Caco-2 (cell line): Measurements from ENCODE around the gene EDDM3A. TPM values are rescaled to one million over a fixed set of nuclear protein-coding genes. Genes with fewer than 3 reads are reported as not detected.

Experiments used
- BruUV-seq: library from RNA; stranded (reverse); fragments of 400-500 nt; replicated peaks from 2 replicates; lab custom pipeline; 2021; lab: Mats Ljungman, UMichigan
- CTCF ChIA-PET: fragments of 300-600 bp; sonication (Branson Sonifier 250); formaldehyde crosslinking; loops from one replicate; lab custom pipeline; 2022; ENCODE audit warnings: antibody characterized with exemption; lab: Charles Lee
- POLR2A ChIA-PET: fragments of 300-600 bp; sonication (Branson Sonifier 250); formaldehyde crosslinking; loops from one replicate; lab custom pipeline; 2022; ENCODE audit warnings: antibody characterized with exemption; lab: Charles Lee
- DNase-seq, 2 experiments: peaks; one replicate each; pipeline versions ENCODE4 v3.0.0 to v3.0.0-alpha.2; 2020 to 2022
- H3K27me3 ChIP-seq: replicated peaks from 2 replicates; pipeline ENCODE4 v1.6.0; 2011; ENCODE audit warnings: low read length; ENCODE audit not compliant: control insufficient read depth, insufficient read depth
- H3K36me3 ChIP-seq: 2 replicates; pipeline ENCODE4 v1.5.1; 2011; ENCODE audit warnings: low read length; ENCODE audit not compliant: control insufficient read depth, insufficient read depth
- H3K4me1 ChIP-seq: fragments of 250-450 bp; sonication (Bioruptor Pico); 2 replicates; pipeline ENCODE4 v1.5.1; 2020; ENCODE audit warnings: mild to moderate bottlenecking
- H3K4me3 ChIP-seq: 2 replicates; pipeline ENCODE4 v1.5.1; 2011; ENCODE audit warnings: low read depth, mild to moderate bottlenecking, control low read depth, low read length
- H3K9me3 ChIP-seq: fragments of 250-450 bp; sonication (Bioruptor Pico); 2 replicates; pipeline ENCODE4 v1.5.1; 2020; ENCODE audit warnings: mild to moderate bottlenecking, moderate library complexity
- H3K27ac Mint-ChIP-seq: one replicate; pipeline ENCODE4 v1.8.0; 2022; ENCODE audit warnings: mixed read lengths; ENCODE audit not compliant: unreplicated experiment
- H3K27me3 Mint-ChIP-seq: one replicate; pipeline ENCODE4 v1.8.0; 2022; ENCODE audit warnings: mixed read lengths; ENCODE audit not compliant: insufficient read depth, unreplicated experiment
- H3K36me3 Mint-ChIP-seq: one replicate; pipeline ENCODE4 v1.8.0; 2022; ENCODE audit warnings: mild to moderate bottlenecking, mixed read lengths; ENCODE audit not compliant: insufficient read depth, unreplicated experiment
- H3K4me1 Mint-ChIP-seq: one replicate; pipeline ENCODE4 v1.8.0; 2022; ENCODE audit warnings: low read depth, mixed read lengths; ENCODE audit not compliant: unreplicated experiment
- H3K4me3 Mint-ChIP-seq: one replicate; pipeline ENCODE4 v1.8.0; 2022; ENCODE audit warnings: mild to moderate bottlenecking, moderate library complexity, mixed read lengths; ENCODE audit not compliant: unreplicated experiment
- H3K9me3 Mint-ChIP-seq: one replicate; pipeline ENCODE4 v1.8.0; 2022; ENCODE audit warnings: mixed read lengths; ENCODE audit not compliant: unreplicated experiment
- CTCF ChIP-seq, 2 experiments: fragments of 200-600 bp in 1 of 2; IDR thresholded peaks; 1 replicate in 1 of 2; 2 replicates in 1 of 2; pipeline versions ENCODE4 v1.5.1 to v1.8.0; 2011 to 2022; ENCODE audit warnings: antibody characterized with exemption in 1 of 2, control low read depth in 1 of 2, inconsistent platforms in 1 of 2, low read depth in 1 of 2, low read length in 1 of 2, mild to moderate bottlenecking in 1 of 2, moderate library complexity in 1 of 2; ENCODE audit not compliant: insufficient read depth in 1 of 2, severe bottlenecking in 1 of 2, unreplicated experiment in 1 of 2
- intact Hi-C: fragments of 100-400 bp; cut with micrococcal nuclease; formaldehyde crosslinking; loops from one replicate; pipeline ENCODE4 v1.10.0; 2022; ENCODE audit not compliant: unreplicated experiment
- total RNA-seq: library from RNA; stranded (reverse); gene quantifications from 2 replicates; pipeline ENCODE4 v1.2.3, GENCODE V29; 2022

Gene EDDM3A
- total RNA-seq, 1 experiment from 2014 or later: not detected

GRCh38 chr14:20760950-20761349 is 15.3 kb downstream of the EDDM3A start:
- Histone ChIP-seq H3K27me3 (no peaks in the 10 kb centered on the region), H3K4me1 (no peaks in the 10 kb centered on the region), H3K36me3 (no peaks in the 10 kb centered on the region), H3K4me3 (no peak overlapping the region), H3K9me3 (no peaks in the 10 kb centered on the region)
- Mint-ChIP-seq H3K36me3 (no peaks in the 10 kb centered on the region), H3K9me3 (no peaks in the 10 kb centered on the region), H3K27ac (no peak overlapping the region), H3K27me3 (no peaks in the 10 kb centered on the region), H3K4me1 (no peaks in the 10 kb centered on the region), H3K4me3 (no peak overlapping the region)
- no TSS peak for BruUV-seq
- ChIA-PET CTCF (no interaction called here), POLR2A (no interaction called here)
- no peak for TF ChIP-seq CTCF (IDR thresholded peaks at IDR 0.05; ENCODE audit: insufficient read depth in 1 of 2, low read depth in 1 of 2, low read length in 1 of 2, severe bottlenecking in 1 of 2, unreplicated experiment in 1 of 2)
- DNase-seq: no peak
- intact Hi-C loops: no loop called here

GRCh38 chr14:20768593-20768892 is 22.9 kb downstream of the EDDM3A start:
- Histone ChIP-seq H3K9me3 (0 out of 2 replicates have a peak, but pooled peaks cover 7% of the 10 kb centered on the region), H3K36me3 (no peaks in the 10 kb centered on the region), H3K4me1 (peaks cover 6% of the 10 kb centered on the region; the same call in 1 of the 2 replicates), H3K4me3 (no peak overlapping the region), H3K27me3 (no peaks in the 10 kb centered on the region)
- no peak for TF ChIP-seq CTCF (IDR thresholded peaks at IDR 0.05; ENCODE audit: insufficient read depth in 1 of 2, low read depth in 1 of 2, low read length in 1 of 2, severe bottlenecking in 1 of 2, unreplicated experiment in 1 of 2)
- ChIA-PET POLR2A (no interaction called here), CTCF (interaction anchor here (0.7 kb wide), 1 partner anchor 13 kb away, joined by 3 read pairs; no protein-coding TSS in a partner anchor)
- Mint-ChIP-seq H3K36me3 (no peaks in the 10 kb centered on the region), H3K4me3 (no peak overlapping the region), H3K27ac (no peak overlapping the region), H3K9me3 (no peaks in the 10 kb centered on the region), H3K27me3 (no peaks in the 10 kb centered on the region), H3K4me1 (no peaks in the 10 kb centered on the region)
- no TSS peak for BruUV-seq
- DNase-seq: no peak
- intact Hi-C loops: no loop called here

- Histone ChIP-seq H3K4me3 (no peak overlapping the region), H3K4me1 (peaks cover 6% of the 10 kb centered on the region; the same call in 1 of the 2 replicates), H3K36me3 (no peaks in the 10 kb centered on the region), H3K9me3 (0 out of 2 replicates have a peak, but pooled peaks cover 7% of the 10 kb centered on the region), H3K27me3 (no peaks in the 10 kb centered on the region)
- Mint-ChIP-seq H3K4me3 (no peak overlapping the region), H3K9me3 (no peaks in the 10 kb centered on the region), H3K27ac (no peak overlapping the region), H3K4me1 (no peaks in the 10 kb centered on the region), H3K27me3 (no peaks in the 10 kb centered on the region), H3K36me3 (no peaks in the 10 kb centered on the region)
- ChIA-PET POLR2A (no interaction called here), CTCF (no interaction called here)
- DNase-seq: no peak
- intact Hi-C loops: no loop called here
- no TSS peak for BruUV-seq
- no peak for TF ChIP-seq CTCF (IDR thresholded peaks at IDR 0.05; ENCODE audit: insufficient read depth in 1 of 2, low read depth in 1 of 2, low read length in 1 of 2, severe bottlenecking in 1 of 2, unreplicated experiment in 1 of 2)
These were observed 23.7 kb downstream of the EDDM3A start for GRCh38 chr14:20769421-20769820.
